Measurements from ENCODE around the gene NANOGP8.
"Not testable (repeated sequence)": the region's sequence is repeated elsewhere in the genome, so short reads cannot be mapped to it uniquely, and the experiment has no call there.

Gene NANOGP8, protein sequence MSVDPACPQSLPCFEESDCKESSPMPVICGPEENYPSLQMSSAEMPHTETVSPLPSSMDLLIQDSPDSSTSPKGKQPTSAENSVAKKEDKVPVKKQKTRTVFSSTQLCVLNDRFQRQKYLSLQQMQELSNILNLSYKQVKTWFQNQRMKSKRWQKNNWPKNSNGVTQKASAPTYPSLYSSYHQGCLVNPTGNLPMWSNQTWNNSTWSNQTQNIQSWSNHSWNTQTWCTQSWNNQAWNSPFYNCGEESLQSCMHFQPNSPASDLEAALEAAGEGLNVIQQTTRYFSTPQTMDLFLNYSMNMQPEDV

GRCh38 chr15:35085176-35085919, at the start of gene NANOGP8:
Gene NANOGP8, minus strand, starts transcription at chr15:35085295. Its CDS starts 185 bp downstream, at chr15:35085110.
- DNase-seq (ENCODE audit: low read depth): not testable (repeated sequence)

DNA sequence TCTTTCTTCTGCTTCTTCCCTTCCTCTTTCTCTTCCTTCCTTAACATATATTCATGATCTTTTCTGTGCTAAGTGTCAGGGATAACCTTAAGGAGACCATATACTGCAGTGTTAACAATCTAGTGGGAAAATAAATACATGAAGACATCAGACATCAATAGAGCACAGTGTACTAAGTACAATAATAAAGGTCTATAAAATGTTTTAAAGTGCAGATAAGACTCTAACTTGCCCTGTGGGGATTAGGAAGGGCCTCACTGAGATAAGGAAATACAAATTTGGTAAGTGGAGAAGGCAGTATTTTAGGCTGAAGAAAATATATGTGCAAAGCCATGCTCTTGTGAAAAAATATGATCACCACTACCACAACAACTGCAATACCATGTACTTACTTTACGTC, 49.2 kb upstream of the NANOGP8 start:
- no peak for DNase-seq (ENCODE audit: low read depth)

DNA sequence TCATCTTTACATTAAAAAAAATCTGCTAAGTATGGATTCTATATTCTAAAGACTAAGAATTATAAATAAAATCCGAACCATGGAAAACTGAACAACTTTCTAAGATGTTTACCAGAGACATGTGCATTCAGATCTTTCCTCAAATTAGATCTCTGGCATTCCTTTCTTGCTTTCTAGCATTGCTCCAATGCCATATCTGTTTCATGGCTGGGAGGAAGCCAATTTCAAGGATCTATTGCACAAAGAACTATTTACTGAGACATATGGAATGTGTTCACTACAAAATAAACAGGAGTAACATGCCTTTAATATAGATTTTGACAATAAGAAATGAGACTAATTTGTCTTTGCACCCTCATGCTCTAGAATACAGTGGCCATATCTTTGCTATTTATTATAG, 45.1 kb upstream of the NANOGP8 start:
- no peak for DNase-seq (ENCODE audit: low read depth)

DNA sequence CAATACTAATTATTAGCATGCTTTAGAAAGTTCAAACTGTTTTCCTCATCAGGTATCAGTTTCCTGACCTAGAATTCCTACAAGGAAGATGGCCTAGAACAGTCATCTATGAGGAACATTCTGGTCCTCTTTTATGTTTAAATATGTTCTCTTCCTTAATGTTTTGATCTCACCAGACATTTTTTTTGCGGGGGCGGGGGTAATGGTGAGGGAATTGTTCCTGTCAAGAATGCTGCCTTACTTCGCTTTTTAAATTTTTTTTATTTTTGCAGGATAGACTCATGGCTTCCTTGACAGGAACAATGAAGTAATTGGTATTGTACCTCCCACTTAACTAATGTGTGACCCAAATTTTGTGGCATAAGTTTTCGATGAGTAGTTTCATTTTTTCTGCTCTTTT, 44.3 kb upstream of the NANOGP8 start:
- no peak for DNase-seq (ENCODE audit: low read depth)

GRCh38 chr15:35127717-35128116, 42.6 kb upstream of the NANOGP8 start:
- no peak for DNase-seq (ENCODE audit: low read depth)

DNA sequence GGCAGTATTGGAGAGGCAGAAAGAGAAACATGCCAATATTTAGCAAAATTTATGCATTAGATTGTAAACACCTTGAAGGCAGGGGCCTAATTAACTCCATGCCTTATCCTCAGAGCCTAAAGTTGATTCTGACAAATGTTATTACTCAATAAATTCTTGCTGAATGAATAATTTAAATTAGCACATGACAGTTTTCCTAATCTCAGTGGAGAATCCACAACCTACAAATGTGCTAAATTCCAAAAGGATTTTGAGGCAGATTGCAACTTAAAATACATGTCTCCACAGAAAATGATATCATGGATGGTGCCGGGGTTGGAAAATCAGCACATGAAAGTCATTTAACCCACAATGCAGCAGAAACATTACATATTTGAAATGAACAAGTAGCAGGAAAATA, 41.1 kb upstream of the NANOGP8 start:
- DNase-seq (ENCODE audit: low read depth): no peak

DNA sequence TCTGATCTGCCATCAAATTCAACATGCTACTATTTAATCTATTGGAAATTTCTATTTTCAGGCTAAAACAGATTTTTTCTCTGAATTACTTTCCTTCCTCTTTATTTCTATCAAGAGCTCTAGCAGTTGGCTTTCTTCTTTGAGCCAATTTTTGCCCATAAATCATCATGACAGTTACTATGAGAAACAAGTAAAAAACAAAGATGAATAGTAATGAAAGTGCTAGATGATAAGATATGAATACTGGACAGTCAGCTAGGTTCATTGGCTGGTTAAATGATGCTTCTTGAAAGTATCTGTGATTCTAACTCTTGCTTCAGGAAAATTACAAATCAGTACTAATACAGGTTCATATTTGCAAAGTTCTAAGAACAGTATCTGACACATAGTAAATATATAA, 38.6 kb upstream of the NANOGP8 start:
- no peak for DNase-seq (ENCODE audit: low read depth)

- no peak for DNase-seq (ENCODE audit: low read depth)
These were observed 36.7 kb upstream of the NANOGP8 start for GRCh38 chr15:35121611-35122359.

DNA sequence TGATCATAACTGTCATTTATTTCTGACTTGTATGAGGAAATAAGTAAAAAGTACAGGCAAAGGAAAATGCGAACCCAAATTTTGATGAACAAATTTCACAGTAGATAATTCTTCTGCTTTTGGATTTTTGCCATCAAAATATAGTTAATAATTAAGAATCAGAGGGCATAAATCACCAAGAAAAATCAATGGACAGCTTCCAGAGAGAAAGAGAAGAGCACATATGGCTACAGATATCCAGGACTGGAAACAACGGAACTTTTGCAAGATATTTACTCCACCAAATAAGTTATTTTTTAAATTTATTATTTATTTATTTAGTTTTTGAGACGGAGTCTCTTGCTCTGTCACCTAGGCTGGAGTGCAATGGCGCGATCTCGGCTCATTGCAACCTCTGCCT, 35.1 kb upstream of the NANOGP8 start:
- DNase-seq (ENCODE audit: low read depth): no peak

GRCh38 chr15:35118960-35119359, 33.9 kb upstream of the NANOGP8 start:
- no peak for DNase-seq (ENCODE audit: low read depth)

- DNase-seq (ENCODE audit: low read depth): no peak
These were observed 32.6 kb upstream of the NANOGP8 start for GRCh38 chr15:35117543-35118265.

- no peak for DNase-seq (ENCODE audit: low read depth)
These were observed 30.1 kb upstream of the NANOGP8 start for GRCh38 chr15:35115155-35115725.

DNA sequence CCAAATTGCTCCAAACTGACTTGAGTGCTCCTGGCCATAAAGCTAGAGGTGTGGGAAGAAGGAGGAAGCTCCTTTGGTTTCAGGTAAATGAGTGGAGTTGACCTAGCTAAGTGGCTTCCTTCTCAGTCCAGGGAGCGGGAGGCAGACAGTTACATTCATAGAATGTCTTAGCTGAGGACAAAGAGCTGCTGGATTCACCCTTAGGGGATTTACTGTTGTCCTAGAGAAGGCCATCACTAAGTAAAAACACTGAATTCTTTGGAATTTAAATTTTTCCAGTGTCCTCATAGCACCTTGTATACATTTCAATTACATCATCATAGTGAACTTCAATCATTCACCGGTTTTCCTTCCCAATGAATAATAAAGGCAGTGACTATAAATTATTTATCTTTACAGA, 27.3 kb upstream of the NANOGP8 start:
- no peak for DNase-seq (ENCODE audit: low read depth)

- no peak for DNase-seq (ENCODE audit: low read depth)
These were observed 26.8 kb upstream of the NANOGP8 start for GRCh38 chr15:35111861-35112260.

DNA sequence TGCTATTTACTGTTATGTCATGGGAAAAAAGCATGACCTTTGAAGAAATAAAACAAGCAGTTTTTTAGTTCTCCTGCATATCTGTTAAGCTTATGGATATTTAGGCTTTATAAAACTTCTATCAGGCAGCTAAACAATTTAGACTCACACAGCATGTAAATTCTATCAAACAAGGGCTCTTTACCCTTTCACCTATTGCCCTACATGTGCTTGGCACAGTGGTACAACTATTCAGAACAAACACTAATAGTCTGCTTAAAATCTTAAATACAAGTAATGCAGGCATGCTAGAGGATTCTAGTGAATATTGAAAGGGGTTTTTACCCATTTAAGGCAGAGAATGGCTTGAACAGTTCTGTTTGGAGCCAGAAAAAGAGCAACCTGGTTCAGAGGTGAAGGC, 23.4 kb upstream of the NANOGP8 start:
- DNase-seq (ENCODE audit: low read depth): no peak

DNA sequence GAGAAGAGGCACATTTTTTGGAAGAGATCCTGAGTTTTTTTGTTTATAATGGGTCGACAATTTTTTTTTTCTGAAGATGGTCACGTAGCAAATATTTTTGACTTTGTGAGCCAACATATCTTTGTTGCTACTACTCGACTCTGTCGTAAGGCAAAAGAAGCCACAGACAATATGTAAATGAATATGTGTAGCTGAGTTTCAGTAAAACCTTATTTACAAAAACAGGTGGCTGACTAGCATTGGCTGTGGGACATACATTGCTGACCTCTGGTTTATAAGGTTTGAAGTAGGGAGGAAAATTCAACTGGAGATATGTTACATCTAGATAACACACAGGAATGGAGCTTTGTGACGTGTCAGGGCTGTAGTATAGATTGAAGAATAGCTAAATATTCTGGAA, 22.5 kb upstream of the NANOGP8 start:
- no peak for DNase-seq (ENCODE audit: low read depth)

- no peak for DNase-seq (ENCODE audit: low read depth)
These were observed 22.0 kb upstream of the NANOGP8 start for GRCh38 chr15:35107122-35107521.

DNA sequence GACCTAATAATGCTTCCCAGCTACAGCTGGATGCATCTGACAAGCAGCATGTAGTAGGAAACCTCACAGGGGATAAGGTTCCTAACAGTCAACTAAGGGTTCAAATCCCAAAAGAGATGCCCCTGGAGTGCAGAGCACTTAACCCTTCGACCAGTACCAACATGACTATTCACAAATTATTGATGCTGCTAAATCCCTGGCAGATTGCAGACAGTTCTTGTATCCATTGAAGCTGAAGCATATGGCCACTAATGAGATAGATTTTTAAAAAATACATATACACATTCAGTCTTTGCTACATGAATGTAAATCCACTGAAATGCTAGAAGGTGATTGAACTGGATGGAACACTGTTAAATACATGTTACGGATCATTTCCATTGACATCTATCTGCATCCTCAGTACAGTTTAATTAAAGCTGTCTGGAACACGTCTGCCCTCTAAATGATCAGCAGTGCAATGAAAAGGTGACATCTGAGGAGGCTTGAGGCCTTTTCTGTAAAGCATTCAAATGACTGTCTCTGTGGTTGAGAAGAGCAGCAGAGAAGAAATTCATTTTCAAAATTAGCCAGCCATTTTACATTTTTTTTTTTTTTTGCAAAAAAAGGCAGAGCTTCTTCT, 19.5 kb upstream of the NANOGP8 start:
- no peak for DNase-seq (ENCODE audit: low read depth)

GRCh38 chr15:35102186-35102585, 17.1 kb upstream of the NANOGP8 start:
- no peak for DNase-seq (ENCODE audit: low read depth)

DNA sequence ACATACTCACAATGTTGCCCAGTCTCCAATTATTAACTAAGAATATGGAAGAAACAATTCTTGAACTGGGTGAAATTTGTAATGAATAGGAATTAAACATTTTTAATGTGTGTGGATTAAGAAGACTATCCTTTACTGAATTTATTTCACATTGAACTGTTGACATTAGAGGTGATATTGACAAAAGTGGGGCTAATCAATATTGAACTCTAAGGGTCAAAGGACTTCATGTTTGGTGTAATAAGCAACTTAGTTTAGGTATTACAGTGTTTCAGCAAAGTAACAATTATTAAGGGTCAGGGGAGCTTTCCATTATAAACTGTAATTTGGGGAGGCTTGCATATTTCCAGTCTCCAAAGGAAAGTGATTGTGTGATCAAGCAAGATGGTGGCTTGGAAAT, 16.2 kb upstream of the NANOGP8 start:
- DNase-seq (ENCODE audit: low read depth): no peak

DNA sequence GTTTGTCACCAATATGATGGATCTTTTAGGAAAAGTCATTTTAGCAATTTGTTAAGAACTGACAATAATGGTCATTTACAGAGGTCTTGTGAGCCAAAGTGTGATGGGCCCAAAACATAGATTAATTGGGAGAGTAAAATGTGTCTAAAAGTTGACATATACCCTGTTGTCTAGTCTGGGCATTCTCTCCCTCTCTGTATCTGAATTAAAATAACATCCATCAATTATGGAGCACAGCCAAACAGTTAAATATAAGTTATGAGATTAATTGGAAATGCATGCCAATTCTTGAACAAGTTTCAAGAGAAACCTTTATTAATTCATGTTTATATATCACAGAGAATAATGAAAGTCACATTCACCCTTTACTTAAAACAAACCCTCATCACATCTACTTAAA, 13.6 kb upstream of the NANOGP8 start:
- DNase-seq (ENCODE audit: low read depth): no peak

- DNase-seq (ENCODE audit: low read depth): no peak
These were observed 10.8 kb upstream of the NANOGP8 start for GRCh38 chr15:35095941-35096340.

Measured in activated T-cell treated with anti-CD3 and anti-CD28 coated beads for 48 hours (primary cell).